GM12873 (cell line): ENCODE results near the gene DGKI.

ENCODE experiments used
- CTCF ChIP-seq: IDR thresholded peaks from 2 replicates; pipeline ENCODE4 v1.5.1; 2012; ENCODE audit warnings: low read depth, mild to moderate bottlenecking, moderate library complexity, low read length, control low read depth; ENCODE audit not compliant: insufficient read depth; ENCODE audit errors: missing control alignments

DGKI gene

GRCh38 chr7:137820156-137820555 is 26.6 kb downstream of the DGKI start:
- TF ChIP-seq CTCF, result no peak

- TF ChIP-seq CTCF, result no peak
Observed at GRCh38 chr7:137818036-137818435, 28.7 kb downstream of the DGKI start.

GRCh38 chr7:137816696-137817320 is 30.0 kb downstream of the DGKI start:
- TF ChIP-seq CTCF, result peak; percentile 32

GRCh38 chr7:137813541-137813940 is 33.2 kb downstream of the DGKI start:
- no peak for TF ChIP-seq CTCF

GRCh38 chr7:137810248-137810647 is 36.5 kb downstream of the DGKI start:
- no peak for TF ChIP-seq CTCF

GRCh38 chr7:137804836-137805235 is 41.9 kb downstream of the DGKI start:
- TF ChIP-seq CTCF, result no peak

GRCh38 chr7:137801491-137801890 is 45.3 kb downstream of the DGKI start:
- no peak for TF ChIP-seq CTCF

GRCh38 chr7:137801003-137801402 is 45.8 kb downstream of the DGKI start:
- no peak for TF ChIP-seq CTCF
